ENCODE measurements around the gene GPR35.

GRCh38 chr2:240582781-240583180 is 42.5 kb upstream of the GPR35 start:
- TF ChIP-seq EZH2 (IDR thresholded peaks at IDR 0.05; ENCODE audit: low read length) (no peak), CTCF (optimal IDR thresholded peaks at IDR 0.05 in 1 of 3, IDR thresholded peaks at IDR 0.05 in 1 of 3, conservative IDR thresholded peaks at IDR 0.05 in 1 of 3; ENCODE audit: extremely low read depth in 1 of 3, insufficient read depth in 2 of 3, low read length in 3 of 3) (no peak)
